Measurements from ENCODE around the gene TTC9B. TPM values are rescaled to one million over a fixed set of nuclear protein-coding genes. Genes with fewer than 3 reads are reported as not detected.
A peak's percentile ranks its signal among the peaks of the same experiment; 100 is the strongest.

TTC9B gene
- total and polyA plus RNA-seq, 2 of the 13 experiments (the other 11 are each of a cell fraction or from before 2014, with no cell fraction given) = not detected

DNA sequence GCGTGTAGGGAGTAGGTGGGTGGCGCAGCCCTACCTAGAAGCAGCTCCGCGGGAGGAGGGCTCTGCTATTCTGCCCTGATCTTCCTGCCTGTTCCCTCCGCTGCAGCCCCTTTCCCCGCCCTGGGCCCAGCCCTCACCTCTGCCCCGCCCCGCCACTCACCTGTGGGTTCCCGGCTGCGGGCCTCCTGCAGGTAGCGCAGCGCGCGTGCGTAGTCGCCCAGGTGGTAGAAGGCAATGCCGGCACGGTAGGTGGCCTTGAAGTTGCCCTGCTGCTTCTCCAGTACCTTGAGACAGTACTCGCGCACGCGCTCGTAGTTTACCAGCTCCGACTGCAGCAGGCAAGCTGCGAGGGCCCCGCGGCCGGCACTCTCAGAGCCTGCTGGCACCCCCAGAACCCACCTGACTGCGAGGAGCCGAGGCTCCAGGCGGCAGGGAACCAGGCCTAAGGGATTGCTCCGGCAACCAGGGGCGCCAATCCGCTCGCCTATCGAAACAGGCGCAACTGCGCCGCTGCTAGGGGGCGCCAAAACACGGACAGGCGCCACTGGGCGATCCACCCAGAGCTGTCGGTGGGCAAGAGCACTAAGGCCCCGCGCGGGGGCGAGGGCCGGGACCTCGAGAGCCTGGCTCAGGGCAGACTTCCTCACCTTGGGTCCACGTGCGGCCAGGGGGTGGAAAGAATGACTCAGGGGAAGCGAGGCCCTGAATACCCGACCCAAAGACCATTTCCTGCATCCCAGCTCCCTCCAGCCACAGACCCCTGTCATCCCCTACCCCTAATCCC is 965 bp downstream of the TTC9B start:
- peak; percentile 41 for ATAC-seq
- Histone ChIP-seq H3K9ac (ENCODE audit: insufficient read depth, low read depth, low read length) (no peak overlapping the region), H3K36me3 (replicated peaks in 1 of 2; ENCODE audit: control insufficient read depth in 1 of 2, insufficient read depth in 2 of 2, low read length in 2 of 2) (no peaks in the 10 kb centered on the region), H3K4me1 (ENCODE audit: insufficient read depth, low read length) (peaks cover 7% of the 10 kb centered on the region), H3K9me3 (ENCODE audit: low read length) (no peaks in the 10 kb centered on the region), H3K27ac (ENCODE audit: extremely low read length, insufficient read depth, low read length) (no peak overlapping the region), H2AFZ (ENCODE audit: low read length) (no peak overlapping the region), H3K4me2 (ENCODE audit: low read depth, low read length) (no peak overlapping the region), H4K20me1 (ENCODE audit: insufficient read depth, low read length) (no peaks in the 10 kb centered on the region), H3K27me3 (ENCODE audit: control insufficient read depth in 1 of 2, insufficient read depth in 2 of 2, low read length in 2 of 2) (peaks cover 0 to 7% of the 10 kb centered on the region in 2 experiments; a peak in 1 of 5 replicates), H3K79me2 (ENCODE audit: insufficient read depth, low read length) (no peaks in the 10 kb centered on the region), H3K4me3 (replicated peaks in 1 of 3; ENCODE audit: insufficient read depth in 1 of 3, low read depth in 2 of 3, low read length in 3 of 3) (no peak overlapping the region)
- ChIA-PET POLR2A (no interaction called here), CTCF (ENCODE audit: low intra/inter-chr PET ratio, low total read pairs) (no interaction called here)
- FAIRE-seq = no peak
- no peak for DNase-seq (ENCODE audit: low spot score)
- in situ Hi-C loops (cut with HindIII; ENCODE audit: extremely low pct_ligation_motif_present, low pct_unique_long_range_greater_than_20kb) = no loop called here
- intact Hi-C loops (cut with micrococcal nuclease; ENCODE audit: unreplicated experiment) = no loop called here
- WGBS (ENCODE audit: low lambda C conversion rate) = 75% methylated on average over 27 of the region's 54 CpGs
- BruUV-seq (replicated peaks) = no TSS peak
- TF ChIP-seq KAT7 (CRISPR knock-in tag; IDR thresholded peaks at IDR 0.05; ENCODE audit: borderline replicate concordance) (no peak), ZNF629 (CRISPR knock-in tag; conservative IDR thresholded peaks at IDR 0.05) (no peak), ZNF781 (CRISPR knock-in tag; IDR thresholded peaks at IDR 0.05; ENCODE audit: borderline replicate concordance, not compliant biosample characterization) (no peak), KDM2A (CRISPR knock-in tag; IDR thresholded peaks at IDR 0.05; ENCODE audit: borderline replicate concordance, low read depth) (peak; percentile 50; the same call in 1 of the 2 replicates), GATAD1 (CRISPR knock-in tag; IDR thresholded peaks at IDR 0.05) (no peak), ZBTB7B (CRISPR knock-in tag; IDR thresholded peaks at IDR 0.05) (peak; percentile 39; the same call in 1 of the 2 replicates), ZKSCAN1 (IDR thresholded peaks at IDR 0.05; ENCODE audit: low read length) (no peak), MAZ (IDR thresholded peaks at IDR 0.05; ENCODE audit: borderline replicate concordance, low read depth, low read length) (no peak), MAZ (CRISPR knock-in tag; IDR thresholded peaks at IDR 0.05; ENCODE audit: low read depth) (no peak), ZKSCAN8 (CRISPR knock-in tag; IDR thresholded peaks at IDR 0.05; ENCODE audit: borderline replicate concordance) (no peak), ZNF670 (CRISPR knock-in tag; IDR thresholded peaks at IDR 0.05; ENCODE audit: borderline replicate concordance) (no peak), BHLHE40 (IDR thresholded peaks at IDR 0.05; ENCODE audit: low read length) (0 out of 2 replicates have a peak, but pooled peaks have one; percentile 15), MAFG (CRISPR knock-in tag; IDR thresholded peaks at IDR 0.05) (0 out of 2 replicates have a peak, but pooled peaks have one; percentile 39), ZNF263 (CRISPR knock-in tag; IDR thresholded peaks at IDR 0.05) (no peak)
- TF ChIP-seq, protein P1, sequence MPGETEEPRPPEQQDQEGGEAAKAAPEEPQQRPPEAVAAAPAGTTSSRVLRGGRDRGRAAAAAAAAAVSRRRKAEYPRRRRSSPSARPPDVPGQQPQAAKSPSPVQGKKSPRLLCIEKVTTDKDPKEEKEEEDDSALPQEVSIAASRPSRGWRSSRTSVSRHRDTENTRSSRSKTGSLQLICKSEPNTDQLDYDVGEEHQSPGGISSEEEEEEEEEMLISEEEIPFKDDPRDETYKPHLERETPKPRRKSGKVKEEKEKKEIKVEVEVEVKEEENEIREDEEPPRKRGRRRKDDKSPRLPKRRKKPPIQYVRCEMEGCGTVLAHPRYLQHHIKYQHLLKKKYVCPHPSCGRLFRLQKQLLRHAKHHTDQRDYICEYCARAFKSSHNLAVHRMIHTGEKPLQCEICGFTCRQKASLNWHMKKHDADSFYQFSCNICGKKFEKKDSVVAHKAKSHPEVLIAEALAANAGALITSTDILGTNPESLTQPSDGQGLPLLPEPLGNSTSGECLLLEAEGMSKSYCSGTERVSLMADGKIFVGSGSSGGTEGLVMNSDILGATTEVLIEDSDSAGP (CRISPR knock-in tag; IDR thresholded peaks at IDR 0.05; ENCODE audit: borderline replicate concordance) = peak; percentile 33; the same call in 1 of the 2 replicates
- TF ChIP-seq, protein P2, sequence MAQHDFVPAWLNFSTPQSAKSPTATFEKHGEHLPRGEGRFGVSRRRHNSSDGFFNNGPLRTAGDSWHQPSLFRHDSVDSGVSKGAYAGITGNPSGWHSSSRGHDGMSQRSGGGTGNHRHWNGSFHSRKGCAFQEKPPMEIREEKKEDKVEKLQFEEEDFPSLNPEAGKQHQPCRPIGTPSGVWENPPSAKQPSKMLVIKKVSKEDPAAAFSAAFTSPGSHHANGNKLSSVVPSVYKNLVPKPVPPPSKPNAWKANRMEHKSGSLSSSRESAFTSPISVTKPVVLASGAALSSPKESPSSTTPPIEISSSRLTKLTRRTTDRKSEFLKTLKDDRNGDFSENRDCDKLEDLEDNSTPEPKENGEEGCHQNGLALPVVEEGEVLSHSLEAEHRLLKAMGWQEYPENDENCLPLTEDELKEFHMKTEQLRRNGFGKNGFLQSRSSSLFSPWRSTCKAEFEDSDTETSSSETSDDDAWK (CRISPR knock-in tag; IDR thresholded peaks at IDR 0.05) = no peak
- TF ChIP-seq, protein P3, sequence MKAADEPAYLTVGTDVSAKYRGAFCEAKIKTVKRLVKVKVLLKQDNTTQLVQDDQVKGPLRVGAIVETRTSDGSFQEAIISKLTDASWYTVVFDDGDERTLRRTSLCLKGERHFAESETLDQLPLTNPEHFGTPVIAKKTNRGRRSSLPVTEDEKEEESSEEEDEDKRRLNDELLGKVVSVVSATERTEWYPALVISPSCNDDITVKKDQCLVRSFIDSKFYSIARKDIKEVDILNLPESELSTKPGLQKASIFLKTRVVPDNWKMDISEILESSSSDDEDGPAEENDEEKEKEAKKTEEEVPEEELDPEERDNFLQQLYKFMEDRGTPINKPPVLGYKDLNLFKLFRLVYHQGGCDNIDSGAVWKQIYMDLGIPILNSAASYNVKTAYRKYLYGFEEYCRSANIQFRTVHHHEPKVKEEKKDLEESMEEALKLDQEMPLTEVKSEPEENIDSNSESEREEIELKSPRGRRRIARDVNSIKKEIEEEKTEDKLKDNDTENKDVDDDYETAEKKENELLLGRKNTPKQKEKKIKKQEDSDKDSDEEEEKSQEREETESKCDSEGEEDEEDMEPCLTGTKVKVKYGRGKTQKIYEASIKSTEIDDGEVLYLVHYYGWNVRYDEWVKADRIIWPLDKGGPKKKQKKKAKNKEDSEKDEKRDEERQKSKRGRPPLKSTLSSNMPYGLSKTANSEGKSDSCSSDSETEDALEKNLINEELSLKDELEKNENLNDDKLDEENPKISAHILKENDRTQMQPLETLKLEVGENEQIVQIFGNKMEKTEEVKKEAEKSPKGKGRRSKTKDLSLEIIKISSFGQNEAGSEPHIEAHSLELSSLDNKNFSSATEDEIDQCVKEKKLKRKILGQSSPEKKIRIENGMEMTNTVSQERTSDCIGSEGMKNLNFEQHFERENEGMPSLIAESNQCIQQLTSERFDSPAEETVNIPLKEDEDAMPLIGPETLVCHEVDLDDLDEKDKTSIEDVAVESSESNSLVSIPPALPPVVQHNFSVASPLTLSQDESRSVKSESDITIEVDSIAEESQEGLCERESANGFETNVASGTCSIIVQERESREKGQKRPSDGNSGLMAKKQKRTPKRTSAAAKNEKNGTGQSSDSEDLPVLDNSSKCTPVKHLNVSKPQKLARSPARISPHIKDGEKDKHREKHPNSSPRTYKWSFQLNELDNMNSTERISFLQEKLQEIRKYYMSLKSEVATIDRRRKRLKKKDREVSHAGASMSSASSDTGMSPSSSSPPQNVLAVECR (CRISPR knock-in tag; IDR thresholded peaks at IDR 0.05; ENCODE audit: borderline replicate concordance) = peak; percentile 14; the same call in 1 of the 2 replicates
